OCI-LY1 (cell line): ENCODE measurements around the gene ST8SIA6.
"Not testable (repeated sequence)": the region's sequence is repeated elsewhere in the genome, so short reads cannot be mapped to it uniquely, and the experiment has no call there.

Experiments
- H2AFZ ChIP-seq: fragments of 200-600 bp; sonication (generic), shearing (Covaris generic); 2 replicates; pipeline ENCODE4 v1.6.0; 2014; ENCODE audit warnings: antibody characterized with exemption, mild to moderate bottlenecking, low read length
- H3F3A ChIP-seq: fragments of 200-600 bp; sonication (generic), shearing (Covaris generic); 2 replicates; pipeline ENCODE4 v1.6.0; 2014; ENCODE audit warnings: mild to moderate bottlenecking, antibody characterized with exemption, low read length, moderate library complexity; ENCODE audit not compliant: insufficient read depth
- H3K27ac ChIP-seq: fragments of 200-600 bp; sonication (generic); 2 replicates; pipeline ENCODE4 v1.5.1; 2014; ENCODE audit warnings: low read length, mixed run types, mild to moderate bottlenecking, low read depth; ENCODE audit not compliant: poor library complexity, severe bottlenecking
- H3K27me3 ChIP-seq: fragments of 200-600 bp; sonication (generic); 2 replicates; pipeline ENCODE4 v1.6.0; 2014; ENCODE audit warnings: antibody characterized with exemption, mild to moderate bottlenecking, low read length, moderate library complexity; ENCODE audit not compliant: insufficient read depth
- H3K36me3 ChIP-seq: fragments of 200-600 bp; sonication (generic); 2 replicates; pipeline ENCODE4 v1.6.1; 2014; ENCODE audit warnings: mild to moderate bottlenecking, antibody characterized with exemption, low read length, moderate library complexity, mixed read lengths; ENCODE audit not compliant: insufficient read depth
- H3K4me1 ChIP-seq: fragments of 200-600 bp; sonication (generic); 2 replicates; pipeline ENCODE4 v1.5.1; 2014; ENCODE audit warnings: mild to moderate bottlenecking, low read length, moderate library complexity; ENCODE audit not compliant: insufficient read depth, severe bottlenecking
- H3K4me2 ChIP-seq: fragments of 200-600 bp; sonication (generic), shearing (Covaris generic); 2 replicates; pipeline ENCODE4 v1.6.1; 2014; ENCODE audit warnings: low read length
- H3K4me3 ChIP-seq: fragments of 200-600 bp; sonication (generic); 2 replicates; pipeline ENCODE4 v1.5.1; 2014; ENCODE audit warnings: low read length, low read depth, mild to moderate bottlenecking, mixed read lengths; ENCODE audit not compliant: poor library complexity, severe bottlenecking
- H3K79me2 ChIP-seq: fragments of 200-600 bp; shearing (Covaris generic); 2 replicates; pipeline ENCODE4 v1.6.1; 2016; ENCODE audit warnings: mixed run types, low read length, mixed read lengths; ENCODE audit not compliant: insufficient read depth
- H3K9ac ChIP-seq: fragments of 200-600 bp; sonication (generic), shearing (Covaris generic); 2 replicates; pipeline ENCODE4 v1.6.1; 2014; ENCODE audit warnings: mild to moderate bottlenecking, low read length, mixed read lengths
- H3K9me2 ChIP-seq: fragments of 200-600 bp; sonication (generic), shearing (Covaris generic); 2 replicates; pipeline ENCODE4 v1.6.1; 2014; ENCODE audit warnings: low read depth, mild to moderate bottlenecking, low read length, mixed read lengths
- H3K9me3 ChIP-seq: fragments of 200-600 bp; shearing (Covaris generic); 2 replicates; pipeline ENCODE4 v1.6.1; 2014; ENCODE audit warnings: low read length, mixed read lengths
- H4K20me1 ChIP-seq: fragments of 200-600 bp; sonication (generic), shearing (Covaris generic); 2 replicates; pipeline ENCODE4 v1.6.0; 2016; ENCODE audit warnings: mild to moderate bottlenecking, low read length; ENCODE audit not compliant: insufficient read depth
- CTCF ChIP-seq: fragments of 200-600 bp; sonication (generic), shearing (Covaris generic); IDR thresholded peaks from 2 replicates; pipeline ENCODE4 v1.5.1; 2017; ENCODE audit warnings: mild to moderate bottlenecking, antibody characterized with exemption, low read length, moderate library complexity, mixed read lengths
- EZH2 ChIP-seq: fragments of 200-600 bp; sonication (generic), shearing (Covaris generic); IDR thresholded peaks from 2 replicates; pipeline ENCODE4 v1.8.0; 2017; ENCODE audit warnings: borderline replicate concordance, mixed run types, mild to moderate bottlenecking, antibody characterized with exemption, low read length, moderate library complexity, mixed read lengths

ST8SIA6 gene

GRCh38 chr10:17403161-17403560 lies 51.2 kb downstream of the ST8SIA6 start:
- TF ChIP-seq CTCF (no peak), EZH2 (no peak)
- H3K36me3 ChIP-seq, result no peaks in the 10 kb centered on the region
- H4K20me1 ChIP-seq, result no peaks in the 10 kb centered on the region
- no peaks in the 10 kb centered on the region for H3F3A ChIP-seq
- no peak overlapping the region for H3K4me3 ChIP-seq
- H3K27me3 ChIP-seq, result no peaks in the 10 kb centered on the region
- no peak overlapping the region for H3K27ac ChIP-seq
- H3K9ac ChIP-seq, result no peak overlapping the region
- H3K4me1 ChIP-seq, result no peaks in the 10 kb centered on the region
- H3K9me2 ChIP-seq, result no peaks in the 10 kb centered on the region
- no peaks in the 10 kb centered on the region for H3K9me3 ChIP-seq
- no peak overlapping the region for H3K4me2 ChIP-seq
- H3K79me2 ChIP-seq, result no peaks in the 10 kb centered on the region
- H2AFZ ChIP-seq, result no peak overlapping the region

- H3K27me3 ChIP-seq, H2AFZ ChIP-seq, H3K4me3 ChIP-seq, H3K9ac ChIP-seq, H3K9me3 ChIP-seq, H4K20me1 ChIP-seq, H3K4me2 ChIP-seq, H3K79me2 ChIP-seq, H3F3A ChIP-seq, H3K27ac ChIP-seq, H3K9me2 ChIP-seq, H3K4me1 ChIP-seq, H3K36me3 ChIP-seq: not testable (repeated sequence)
Observed at GRCh38 chr10:17402040-17402439, 52.4 kb downstream of the ST8SIA6 start.

GRCh38 chr10:17396004-17396403 lies 58.4 kb downstream of the ST8SIA6 start:
- Histone ChIP-seq H3K79me2 (no peaks in the 10 kb centered on the region), H3F3A (no peaks in the 10 kb centered on the region), H4K20me1 (no peaks in the 10 kb centered on the region), H3K4me2 (no peak overlapping the region), H3K9me2 (no peaks in the 10 kb centered on the region), H3K27ac (no peak overlapping the region), H3K4me1 (no peaks in the 10 kb centered on the region), H3K4me3 (no peak overlapping the region), H2AFZ (no peak overlapping the region), H3K27me3 (no peaks in the 10 kb centered on the region), H3K36me3 (no peaks in the 10 kb centered on the region), H3K9me3 (no peaks in the 10 kb centered on the region), H3K9ac (no peak overlapping the region)
- no peak for TF ChIP-seq CTCF
- TF ChIP-seq EZH2, result no peak

GRCh38 chr10:17394854-17395253 lies 59.5 kb downstream of the ST8SIA6 start:
- H3K9me2 ChIP-seq, result no peaks in the 10 kb centered on the region
- H3K27me3 ChIP-seq, result no peaks in the 10 kb centered on the region
- no peak overlapping the region for H2AFZ ChIP-seq
- TF ChIP-seq CTCF, result no peak
- TF ChIP-seq EZH2, result no peak
- H3K9me3 ChIP-seq, result no peaks in the 10 kb centered on the region
- no peaks in the 10 kb centered on the region for H3K4me1 ChIP-seq
- no peak overlapping the region for H3K9ac ChIP-seq
- H3K36me3 ChIP-seq, result no peaks in the 10 kb centered on the region
- no peak overlapping the region for H3K4me2 ChIP-seq
- H4K20me1 ChIP-seq, result no peaks in the 10 kb centered on the region
- no peak overlapping the region for H3K27ac ChIP-seq
- no peaks in the 10 kb centered on the region for H3K79me2 ChIP-seq
- H3F3A ChIP-seq, result no peaks in the 10 kb centered on the region
- no peak overlapping the region for H3K4me3 ChIP-seq
